ENCODE measurements around the gene CAB39. TPM values are rescaled to one million over a fixed set of nuclear protein-coding genes. Genes with fewer than 3 reads are reported as not detected.

The CAB39 gene
- total RNA-seq, 2 donors from 2014 or later: 87.8 to 121 TPM

DNA sequence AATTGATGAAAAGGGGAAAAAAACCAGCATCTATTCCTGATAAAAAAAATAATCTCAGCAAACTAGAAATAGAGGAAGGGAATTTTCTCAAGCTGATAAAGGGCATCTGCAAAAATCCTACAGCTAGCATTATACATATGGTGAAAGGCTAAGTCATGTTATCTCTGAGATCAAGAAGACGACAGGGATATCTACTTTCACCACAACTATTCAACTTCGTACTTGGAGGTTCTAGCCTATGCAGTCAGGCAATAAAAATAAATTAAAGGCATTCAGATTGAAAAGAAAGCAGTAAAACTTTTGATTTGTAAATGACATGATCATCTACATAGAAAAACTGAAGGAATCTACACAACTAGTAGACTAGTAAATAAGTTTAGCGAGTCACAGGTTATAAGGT lies 58.2 kb downstream of the CAB39 start:
- H3K27me3 ChIP-seq: no peaks in the 10 kb centered on the region
- no peaks in the 10 kb centered on the region for H3K4me1 ChIP-seq
- DNase-seq: no peak
- no peaks in the 10 kb centered on the region for H3K9me3 ChIP-seq
- no peak overlapping the region for H3K27ac ChIP-seq
- intact Hi-C loops (cut with DNase I): no loop called here
- no peaks in the 10 kb centered on the region for H3K36me3 ChIP-seq
- H3K9ac ChIP-seq (ENCODE audit: low read depth in 2 of 2, low read length in 2 of 2): no peak overlapping the region
- no peak overlapping the region for H3K4me3 ChIP-seq
- TF ChIP-seq, protein P1, sequence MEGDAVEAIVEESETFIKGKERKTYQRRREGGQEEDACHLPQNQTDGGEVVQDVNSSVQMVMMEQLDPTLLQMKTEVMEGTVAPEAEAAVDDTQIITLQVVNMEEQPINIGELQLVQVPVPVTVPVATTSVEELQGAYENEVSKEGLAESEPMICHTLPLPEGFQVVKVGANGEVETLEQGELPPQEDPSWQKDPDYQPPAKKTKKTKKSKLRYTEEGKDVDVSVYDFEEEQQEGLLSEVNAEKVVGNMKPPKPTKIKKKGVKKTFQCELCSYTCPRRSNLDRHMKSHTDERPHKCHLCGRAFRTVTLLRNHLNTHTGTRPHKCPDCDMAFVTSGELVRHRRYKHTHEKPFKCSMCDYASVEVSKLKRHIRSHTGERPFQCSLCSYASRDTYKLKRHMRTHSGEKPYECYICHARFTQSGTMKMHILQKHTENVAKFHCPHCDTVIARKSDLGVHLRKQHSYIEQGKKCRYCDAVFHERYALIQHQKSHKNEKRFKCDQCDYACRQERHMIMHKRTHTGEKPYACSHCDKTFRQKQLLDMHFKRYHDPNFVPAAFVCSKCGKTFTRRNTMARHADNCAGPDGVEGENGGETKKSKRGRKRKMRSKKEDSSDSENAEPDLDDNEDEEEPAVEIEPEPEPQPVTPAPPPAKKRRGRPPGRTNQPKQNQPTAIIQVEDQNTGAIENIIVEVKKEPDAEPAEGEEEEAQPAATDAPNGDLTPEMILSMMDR (IDR thresholded peaks at IDR 0.05): no peak

DNA sequence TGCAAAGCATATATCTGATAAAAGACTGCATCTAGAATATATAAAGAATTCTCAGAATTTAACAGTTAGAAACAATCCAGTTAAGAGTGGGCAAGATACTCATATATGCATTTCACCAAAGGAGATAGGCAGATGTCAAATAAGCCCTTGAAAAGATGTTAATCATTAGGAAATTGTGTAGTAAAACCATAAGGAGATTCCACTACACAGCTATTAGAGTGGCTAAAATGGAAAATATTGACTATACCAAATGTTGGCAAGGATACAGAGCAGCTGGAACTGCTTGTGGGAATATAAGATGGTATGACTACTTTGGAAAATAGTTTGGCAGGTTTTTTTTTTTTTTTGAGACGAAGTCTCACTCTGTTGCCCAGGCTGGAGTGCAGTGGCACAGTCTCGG lies 59.5 kb downstream of the CAB39 start:
- H3K9me3 ChIP-seq: no peaks in the 10 kb centered on the region
- DNase-seq: no peak

DNA sequence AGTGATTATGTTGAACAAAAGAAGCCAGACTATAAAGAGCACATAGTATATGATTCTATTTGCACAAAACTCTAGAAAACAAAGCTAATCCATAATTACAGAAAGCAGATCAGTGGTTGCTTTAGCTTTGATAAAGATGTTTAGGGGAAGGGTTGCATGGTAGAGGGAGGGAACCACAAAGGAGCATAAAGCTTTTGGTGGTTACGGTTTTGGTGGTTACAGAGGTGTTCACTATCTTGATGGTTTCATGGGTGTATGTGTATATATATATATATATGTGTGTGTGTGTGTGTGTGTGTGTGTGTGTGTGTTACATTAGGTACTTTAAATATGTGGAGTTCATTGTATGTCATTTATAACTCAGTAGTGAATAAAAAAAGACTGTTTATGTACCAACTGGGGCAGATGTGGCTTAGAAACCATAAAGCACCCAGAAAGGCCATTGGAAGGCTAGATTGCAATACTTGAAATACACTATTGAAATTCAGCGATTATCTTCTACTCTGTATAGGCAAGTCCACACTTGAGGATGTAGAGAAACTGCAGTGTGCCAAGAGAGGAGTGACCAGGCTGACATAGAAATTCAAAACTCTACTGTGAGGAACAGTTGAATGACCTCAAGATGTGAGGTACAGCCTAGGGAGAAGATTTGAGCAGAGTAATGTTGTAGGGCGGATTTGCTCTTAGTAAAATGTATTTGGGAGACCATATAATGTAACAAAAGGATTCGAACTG lies 60.6 kb downstream of the CAB39 start:
- TF ChIP-seq, protein P1 (IDR thresholded peaks at IDR 0.05): no peak
- Histone ChIP-seq H3K27me3 (no peaks in the 10 kb centered on the region), H3K27ac (no peak overlapping the region), H3K36me3 (no peaks in the 10 kb centered on the region), H3K9ac (ENCODE audit: low read depth in 2 of 2, low read length in 2 of 2) (no peak overlapping the region), H3K4me3 (no peak overlapping the region), H3K9me3 (no peaks in the 10 kb centered on the region), H3K4me1 (no peaks in the 10 kb centered on the region)
- intact Hi-C loops (cut with DNase I): no loop called here
- DNase-seq: no peak

More for the DNA sequence above, 59.5 kb downstream of the CAB39 start:
- intact Hi-C loops (cut with DNase I): no loop called here
- H3K36me3 ChIP-seq: no peaks in the 10 kb centered on the region
- no peaks in the 10 kb centered on the region for H3K27me3 ChIP-seq
- no peaks in the 10 kb centered on the region for H3K4me1 ChIP-seq
- no peak overlapping the region for H3K4me3 ChIP-seq
- no peak overlapping the region for H3K27ac ChIP-seq
- H3K9ac ChIP-seq (ENCODE audit: low read depth in 2 of 2, low read length in 2 of 2): no peak overlapping the region
- TF ChIP-seq, protein P1 (IDR thresholded peaks at IDR 0.05): no peak

DNA sequence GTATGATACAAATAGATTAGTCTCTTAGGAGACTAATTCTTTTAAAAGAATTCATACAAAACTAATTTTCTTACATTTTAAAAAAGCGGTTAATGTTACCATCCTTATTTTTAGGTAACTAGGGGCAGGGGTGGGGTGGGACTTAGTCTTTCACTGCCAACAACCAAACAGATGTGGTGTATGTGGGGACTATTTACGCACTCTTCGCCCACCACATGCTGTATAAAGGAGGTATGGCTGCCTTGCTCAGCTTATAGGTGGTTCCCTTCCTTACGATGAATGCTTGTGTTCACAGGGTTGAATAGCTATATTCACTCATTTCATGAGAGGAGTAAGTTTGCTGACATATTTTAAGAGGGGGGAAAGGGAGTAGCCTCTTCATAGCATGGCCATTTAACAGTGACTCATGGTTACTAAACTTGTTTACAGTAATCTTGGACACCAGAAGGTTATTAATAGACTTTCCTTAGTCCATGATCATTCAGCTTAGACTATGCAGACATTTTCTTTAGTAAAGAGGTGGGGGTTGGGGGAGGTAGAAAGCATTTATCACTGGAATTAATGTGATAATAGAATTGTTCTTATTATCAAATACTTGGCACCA lies 61.8 kb downstream of the CAB39 start:
- no peak overlapping the region for H3K9ac ChIP-seq (ENCODE audit: low read depth in 2 of 2, low read length in 2 of 2)

DNA sequence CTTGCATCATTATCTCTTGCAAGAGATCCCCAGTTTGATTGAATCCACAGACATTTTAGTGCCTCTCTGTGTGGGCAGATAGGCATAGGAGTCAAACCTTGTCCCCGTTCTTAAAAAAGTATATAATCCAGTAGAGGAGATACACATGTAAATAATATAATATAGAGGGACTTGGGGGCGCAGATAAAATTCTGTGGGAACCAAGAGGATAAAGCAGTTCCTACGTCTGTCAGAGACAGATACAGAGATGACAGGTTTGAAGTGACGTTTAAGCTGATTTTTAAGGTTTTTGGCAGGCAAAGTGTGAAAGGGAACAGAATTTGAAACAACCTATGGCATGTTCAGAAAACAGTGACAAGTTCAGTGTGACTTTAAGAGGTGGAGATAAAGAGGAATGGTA lies 63.1 kb downstream of the CAB39 start:
- H3K36me3 ChIP-seq: no peaks in the 10 kb centered on the region
- no peak overlapping the region for H3K9ac ChIP-seq (ENCODE audit: low read depth in 2 of 2, low read length in 2 of 2)
- H3K4me1 ChIP-seq: no peaks in the 10 kb centered on the region
- H3K27me3 ChIP-seq: no peaks in the 10 kb centered on the region
- no peak for DNase-seq
- intact Hi-C loops (cut with DNase I): no loop called here
- no peak overlapping the region for H3K27ac ChIP-seq
- H3K9me3 ChIP-seq: no peaks in the 10 kb centered on the region
- TF ChIP-seq, protein P1 (IDR thresholded peaks at IDR 0.05): no peak
- no peak overlapping the region for H3K4me3 ChIP-seq

More for the DNA sequence above, 61.8 kb downstream of the CAB39 start:
- H3K27me3 ChIP-seq: no peaks in the 10 kb centered on the region
- TF ChIP-seq, protein P1 (IDR thresholded peaks at IDR 0.05): no peak
- H3K27ac ChIP-seq: no peak overlapping the region
- H3K36me3 ChIP-seq: no peaks in the 10 kb centered on the region
- H3K9me3 ChIP-seq: no peaks in the 10 kb centered on the region
- no peak overlapping the region for H3K4me3 ChIP-seq
- intact Hi-C loops (cut with DNase I): no loop called here
- DNase-seq: no peak
- H3K4me1 ChIP-seq: no peaks in the 10 kb centered on the region

All from colonic mucosa (tissue), 4 donors.